ENCODE results near the gene PHF5A. TPM values are rescaled to one million over a fixed set of nuclear protein-coding genes. Genes with fewer than 3 reads are reported as not detected.
A peak's percentile ranks its signal among the peaks of the same experiment; 100 is the strongest.

PHF5A gene
- total RNA-seq, 1 experiment from 2014 or later, result 80.4 TPM

GRCh38 chr22:41501209-41501608 is 32.7 kb upstream of the PHF5A start:
- no peaks in the 10 kb centered on the region for H3K27me3 ChIP-seq (ENCODE audit: low read length)
- intact Hi-C loops (cut with micrococcal nuclease), result no loop called here
- no peak overlapping the region for H3K9ac ChIP-seq (ENCODE audit: low read length)
- H4K20me1 ChIP-seq (ENCODE audit: low read length), result no peaks in the 10 kb centered on the region
- no peak overlapping the region for H3K27ac ChIP-seq (ENCODE audit: low read length)
- H3K4me3 ChIP-seq (ENCODE audit: low read length), result no peak overlapping the region
- H3K4me2 ChIP-seq (ENCODE audit: low read length), result no peak overlapping the region
- no peaks in the 10 kb centered on the region for H3F3A ChIP-seq (ENCODE audit: low read length, unreplicated experiment)
- H2AFZ ChIP-seq (ENCODE audit: low read length), result no peak overlapping the region
- BruUV-seq (replicated peaks), result no TSS peak
- ATAC-seq, result no peak; the same call in 1 of the 2 replicates
- no peaks in the 10 kb centered on the region for H3K9me3 ChIP-seq (ENCODE audit: low read length)
- ChIA-PET CTCF (interaction anchor here (1.0 kb wide), 1 partner anchor 98 kb away, joined by 3 read pairs; no protein-coding TSS in a partner anchor), POLR2A (ENCODE audit: unreplicated experiment) (no interaction called here)
- H3K79me2 ChIP-seq (ENCODE audit: low read length), result peaks cover 24% of the 10 kb centered on the region; the same call in 1 of the 2 replicates
- TF ChIP-seq CTCF (conservative IDR thresholded peaks at IDR 0.05; ENCODE audit: low read depth, low read length), result peak; percentile 35; the same call in 1 of the 2 replicates
- TF ChIP-seq EZH2 (IDR thresholded peaks at IDR 0.05; ENCODE audit: low read length, unreplicated experiment), result no peak
- no peaks in the 10 kb centered on the region for H3K9me2 ChIP-seq (replicated peaks; ENCODE audit: low read length)
- no peaks in the 10 kb centered on the region for H3K4me1 ChIP-seq (ENCODE audit: insufficient read depth, low read length)
- DNase-seq, result no peak
- H3K36me3 ChIP-seq (ENCODE audit: low read depth, low read length), result no peaks in the 10 kb centered on the region; the same call in 1 of the 2 replicates

GRCh38 chr22:41500303-41500702 is 31.8 kb upstream of the PHF5A start:
- TF ChIP-seq CTCF (conservative IDR thresholded peaks at IDR 0.05; ENCODE audit: low read depth, low read length) (no peak), EZH2phosphoT487 (IDR thresholded peaks at IDR 0.05; ENCODE audit: borderline replicate concordance, low read length) (no peak), EZH2 (IDR thresholded peaks at IDR 0.05; ENCODE audit: low read length, unreplicated experiment) (no peak)
- Histone ChIP-seq H3K36me3 (ENCODE audit: low read depth, low read length) (no peaks in the 10 kb centered on the region; the same call in 1 of the 2 replicates), H3K9me3 (ENCODE audit: low read length) (no peaks in the 10 kb centered on the region), H3K4me2 (ENCODE audit: low read length) (no peak overlapping the region), H3K4me3 (ENCODE audit: low read length) (no peak overlapping the region), H3K27ac (ENCODE audit: low read length) (no peak overlapping the region), H3K79me2 (ENCODE audit: low read length) (peaks cover 24% of the 10 kb centered on the region; the same call in 1 of the 2 replicates), H3K9ac (ENCODE audit: low read length) (no peak overlapping the region), H3K27me3 (ENCODE audit: low read length) (no peaks in the 10 kb centered on the region), H3K9me2 (replicated peaks; ENCODE audit: low read length) (no peaks in the 10 kb centered on the region), H2AFZ (ENCODE audit: low read length) (no peak overlapping the region), H3F3A (ENCODE audit: low read length, unreplicated experiment) (no peaks in the 10 kb centered on the region), H3K4me1 (ENCODE audit: insufficient read depth, low read length) (no peaks in the 10 kb centered on the region), H4K20me1 (ENCODE audit: low read length) (no peaks in the 10 kb centered on the region)
- intact Hi-C loops (cut with micrococcal nuclease), result no loop called here
- ChIA-PET POLR2A (ENCODE audit: unreplicated experiment) (no interaction called here), CTCF (no interaction called here)
- ATAC-seq (no peak), DNase-seq (no peak)
- no TSS peak for BruUV-seq (replicated peaks)

- intact Hi-C loops (cut with micrococcal nuclease), result no loop called here
- ChIA-PET POLR2A (ENCODE audit: unreplicated experiment) (no interaction called here), CTCF (interaction anchor here (0.5 kb wide), 1 partner anchor 894 kb away, joined by 3 read pairs; no protein-coding TSS in a partner anchor)
- no TSS peak for BruUV-seq (replicated peaks)
- Histone ChIP-seq H3K9ac (ENCODE audit: low read length) (no peak overlapping the region), H3K4me3 (ENCODE audit: low read length) (no peak overlapping the region), H3K4me2 (ENCODE audit: low read length) (no peak overlapping the region), H2AFZ (ENCODE audit: low read length) (no peak overlapping the region), H3K27me3 (ENCODE audit: low read length) (no peaks in the 10 kb centered on the region), H3K9me3 (ENCODE audit: low read length) (no peaks in the 10 kb centered on the region), H3K27ac (ENCODE audit: low read length) (no peak overlapping the region), H4K20me1 (ENCODE audit: low read length) (no peaks in the 10 kb centered on the region), H3F3A (ENCODE audit: low read length, unreplicated experiment) (no peaks in the 10 kb centered on the region), H3K79me2 (ENCODE audit: low read length) (peaks cover 29% of the 10 kb centered on the region; the same call in 1 of the 2 replicates), H3K36me3 (ENCODE audit: low read depth, low read length) (no peaks in the 10 kb centered on the region; the same call in 1 of the 2 replicates), H3K9me2 (replicated peaks; ENCODE audit: low read length) (no peaks in the 10 kb centered on the region), H3K4me1 (ENCODE audit: insufficient read depth, low read length) (no peaks in the 10 kb centered on the region)
- ATAC-seq (no peak), DNase-seq (no peak)
- TF ChIP-seq EZH2 (IDR thresholded peaks at IDR 0.05; ENCODE audit: low read length, unreplicated experiment), result no peak
- no peak for TF ChIP-seq EZH2phosphoT487 (IDR thresholded peaks at IDR 0.05; ENCODE audit: borderline replicate concordance, low read length)
- no peak for TF ChIP-seq CTCF (conservative IDR thresholded peaks at IDR 0.05; ENCODE audit: low read depth, low read length)
Measured at GRCh38 chr22:41499624-41500280, 31.3 kb upstream of the PHF5A start.
